HFFc6 (cell line): ENCODE measurements around the gene RPS8. TPM values are rescaled to one million over a fixed set of nuclear protein-coding genes. Genes with fewer than 3 reads are reported as not detected.
"Not testable (repeated sequence)": the region's sequence is repeated elsewhere in the genome, so short reads cannot be mapped to it uniquely, and the experiment has no call there.

ENCODE experiments used
- DNase-seq: peaks from one replicate; pipeline ENCODE4 v3.0.0-alpha.2; 2018
- H3K27ac Mint-ChIP-seq: 2 replicates; pipeline ENCODE4 v1.8.0; 2020; ENCODE audit warnings: mild to moderate bottlenecking, mixed read lengths
- H3K27me3 Mint-ChIP-seq: 2 replicates; pipeline ENCODE4 v1.8.0; 2021; ENCODE audit warnings: mild to moderate bottlenecking, moderate library complexity, mixed read lengths; ENCODE audit not compliant: insufficient read depth
- H3K36me3 Mint-ChIP-seq: 2 replicates; pipeline ENCODE4 v1.8.0; 2021; ENCODE audit warnings: low read depth, mixed read lengths
- H3K4me1 Mint-ChIP-seq: 2 replicates; pipeline ENCODE4 v1.8.0; 2020; ENCODE audit warnings: low read depth, mixed read lengths
- H3K4me3 Mint-ChIP-seq: 2 replicates; pipeline ENCODE4 v1.8.0; 2020; ENCODE audit warnings: mild to moderate bottlenecking, moderate library complexity, mixed read lengths
- H3K9me3 Mint-ChIP-seq: 2 replicates; pipeline ENCODE4 v1.8.0; 2020; ENCODE audit warnings: mild to moderate bottlenecking, mixed read lengths
- CTCF ChIP-seq: fragments of 200-600 bp; sonication (generic); IDR thresholded peaks from 2 replicates; pipeline ENCODE4 v1.5.0; 2021; ENCODE audit warnings: antibody characterized with exemption, mild to moderate bottlenecking
- total RNA-seq, 6 experiments: library from RNA; stranded (reverse); fragmentation: NEBNext Ultra II Directional; extraction: Animal tissue kit (Norgen Biotek cat#: 25700); gene quantifications; 2 replicates in 1 of 6; 3 replicates in 5 of 6; pipeline ENCODE4 v1.2.3, GENCODE V29; 2021

RPS8 gene
- total RNA-seq, 6 experiments from 2014 or later = 1,518 to 1,745 (median 1,633) TPM

GRCh38 chr1:44812822-44813543 is 37.6 kb downstream of the RPS8 start:
- Mint-ChIP-seq H3K27ac (peak overlapping the region; percentile 100), H3K36me3 (peaks cover 43% of the 10 kb centered on the region), H3K4me3 (no peak overlapping the region), H3K27me3 (peaks cover 38% of the 10 kb centered on the region), H3K9me3 (no peaks in the 10 kb centered on the region), H3K4me1 (peaks cover 77% of the 10 kb centered on the region)
- no peak for DNase-seq
- TF ChIP-seq CTCF = no peak

GRCh38 chr1:44815926-44816325 is 40.6 kb downstream of the RPS8 start:
- not testable (repeated sequence) for H3K9me3 Mint-ChIP-seq, H3K4me3 Mint-ChIP-seq, H3K27ac Mint-ChIP-seq, DNase-seq
- peaks cover 37% of the 10 kb centered on the region for H3K27me3 Mint-ChIP-seq
- H3K4me1 Mint-ChIP-seq = peaks cover 77% of the 10 kb centered on the region
- peaks cover 38% of the 10 kb centered on the region for H3K36me3 Mint-ChIP-seq

GRCh38 chr1:44817307-44817706 is 42.0 kb downstream of the RPS8 start:
- Mint-ChIP-seq H3K9me3 (no peaks in the 10 kb centered on the region), H3K27me3 (peaks cover 30% of the 10 kb centered on the region), H3K4me1 (peaks cover 64% of the 10 kb centered on the region), H3K27ac (no peak overlapping the region), H3K36me3 (peaks cover 33% of the 10 kb centered on the region), H3K4me3 (peak overlapping the region; percentile 15; the same call in 1 of the 2 replicates)
- TF ChIP-seq CTCF = no peak
- DNase-seq = no peak

- peak overlapping the region; percentile 87 for H3K4me3 Mint-ChIP-seq
- peaks cover 59% of the 10 kb centered on the region for H3K4me1 Mint-ChIP-seq
- DNase-seq = no peak
- H3K36me3 Mint-ChIP-seq = peaks cover 28% of the 10 kb centered on the region
- H3K27me3 Mint-ChIP-seq = peaks cover 32% of the 10 kb centered on the region
- H3K9me3 Mint-ChIP-seq = no peaks in the 10 kb centered on the region
- peak overlapping the region; percentile 100 for H3K27ac Mint-ChIP-seq
- TF ChIP-seq CTCF = no peak
These were observed 42.6 kb downstream of the RPS8 start for GRCh38 chr1:44817771-44818495.

- Mint-ChIP-seq H3K36me3 (peaks cover 28% of the 10 kb centered on the region), H3K27ac (peak overlapping the region; percentile 100), H3K4me3 (peak overlapping the region; percentile 87), H3K4me1 (peaks cover 55% of the 10 kb centered on the region), H3K9me3 (no peaks in the 10 kb centered on the region), H3K27me3 (peaks cover 29% of the 10 kb centered on the region)
- DNase-seq = no peak
- TF ChIP-seq CTCF = peak; percentile 34
These were observed 43.9 kb downstream of the RPS8 start for GRCh38 chr1:44819196-44819607.
